Tibial artery (tissue), 4 donors: ENCODE measurements around the gene CERK.

Experiments used
- DNase-seq, 2 donors: peaks; one replicate each; pipeline ENCODE4 v3.0.0-alpha.2; 2019
- H3K27ac ChIP-seq, 2 donors: fragments of 200-600 bp; sonication (generic) in 1 of 2; 1 replicate in 1 of 2; 2 replicates in 1 of 2; pipeline ENCODE4 v1.5.1; 2018 to 2019; ENCODE audit warnings: mild to moderate bottlenecking in 1 of 2
- H3K27me3 ChIP-seq, 2 donors: fragments of 200-600 bp; sonication (generic) in 1 of 2; one replicate each; pipeline versions ENCODE4 v1.5.1 to v1.6.0; 2016 to 2019
- H3K36me3 ChIP-seq, 3 donors: fragments of 200-600 bp; sonication (generic) in 2 of 3; one replicate each; pipeline ENCODE4 v1.5.1; 2016 to 2019; ENCODE audit warnings: mild to moderate bottlenecking in 2 of 3
- H3K4me1 ChIP-seq, 4 donors: fragments of 200-600 bp; sonication (generic) in 2 of 4; 1 replicate in 3 of 4; 2 replicates in 1 of 4; pipeline ENCODE4 v1.5.1; 2016 to 2019
- H3K4me3 ChIP-seq, 2 donors: fragments of 200-600 bp; sonication (generic) in 1 of 2; 1 replicate in 1 of 2; 2 replicates in 1 of 2; pipeline ENCODE4 v1.5.1; 2018 to 2019; ENCODE audit warnings: mild to moderate bottlenecking in 2 of 2
- H3K9me3 ChIP-seq, 3 donors: fragments of 200-600 bp; sonication (generic) in 1 of 3; one replicate each; pipeline ENCODE4 v1.5.1; 2016 to 2019
- intact Hi-C: fragments of 100-400 bp; cut with DNase I; formaldehyde crosslinking; loops from one replicate; pipeline ENCODE4 v1.15.0; 2023; ENCODE audit warnings: low total_unique reads
- TF ChIP-seq, protein P1 (sequence below), 2 experiments: fragments of 200-600 bp in 1 of 2; fragments of 450-650 bp in 1 of 2; IDR thresholded peaks; one replicate each; pipeline ENCODE4 v1.5.1; 2017 to 2019; ENCODE audit warnings: antibody characterized with exemption in 2 of 2, mild to moderate bottlenecking in 1 of 2, moderate library complexity in 1 of 2

Gene CERK

DNA sequence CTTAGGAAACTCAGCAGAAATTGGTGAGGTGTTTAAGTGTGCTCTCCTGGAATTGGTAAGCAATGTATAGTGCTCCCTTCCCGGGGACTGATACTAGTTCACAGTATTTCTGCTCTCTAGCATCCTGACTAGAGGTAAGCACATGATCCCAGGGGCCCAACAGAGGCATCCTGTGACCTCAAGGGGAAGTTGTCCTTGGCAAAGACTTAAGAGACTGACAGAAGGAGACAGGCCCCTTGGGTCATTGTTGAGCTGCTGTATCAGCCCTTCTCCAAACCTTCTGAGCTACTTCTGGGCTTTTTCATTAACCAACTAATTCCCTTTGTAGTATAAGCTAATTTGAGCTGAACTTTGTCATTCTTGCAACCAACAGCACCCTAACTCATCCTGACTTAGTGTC lies 20.1 kb upstream of the CERK start:
- intact Hi-C loops, result no loop called here
- no peak for DNase-seq
- Histone ChIP-seq H3K27ac (no peak overlapping the region), H3K36me3 (no peaks in the 10 kb centered on the region), H3K4me1 (peaks cover 7 to 33% (median 28%) of the 10 kb centered on the region in 4 donors), H3K4me3 (no peak overlapping the region), H3K27me3 (no peaks in the 10 kb centered on the region), H3K9me3 (no peaks in the 10 kb centered on the region)
- TF ChIP-seq, protein P1, sequence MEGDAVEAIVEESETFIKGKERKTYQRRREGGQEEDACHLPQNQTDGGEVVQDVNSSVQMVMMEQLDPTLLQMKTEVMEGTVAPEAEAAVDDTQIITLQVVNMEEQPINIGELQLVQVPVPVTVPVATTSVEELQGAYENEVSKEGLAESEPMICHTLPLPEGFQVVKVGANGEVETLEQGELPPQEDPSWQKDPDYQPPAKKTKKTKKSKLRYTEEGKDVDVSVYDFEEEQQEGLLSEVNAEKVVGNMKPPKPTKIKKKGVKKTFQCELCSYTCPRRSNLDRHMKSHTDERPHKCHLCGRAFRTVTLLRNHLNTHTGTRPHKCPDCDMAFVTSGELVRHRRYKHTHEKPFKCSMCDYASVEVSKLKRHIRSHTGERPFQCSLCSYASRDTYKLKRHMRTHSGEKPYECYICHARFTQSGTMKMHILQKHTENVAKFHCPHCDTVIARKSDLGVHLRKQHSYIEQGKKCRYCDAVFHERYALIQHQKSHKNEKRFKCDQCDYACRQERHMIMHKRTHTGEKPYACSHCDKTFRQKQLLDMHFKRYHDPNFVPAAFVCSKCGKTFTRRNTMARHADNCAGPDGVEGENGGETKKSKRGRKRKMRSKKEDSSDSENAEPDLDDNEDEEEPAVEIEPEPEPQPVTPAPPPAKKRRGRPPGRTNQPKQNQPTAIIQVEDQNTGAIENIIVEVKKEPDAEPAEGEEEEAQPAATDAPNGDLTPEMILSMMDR (IDR thresholded peaks at IDR 0.05), result no peak

DNA sequence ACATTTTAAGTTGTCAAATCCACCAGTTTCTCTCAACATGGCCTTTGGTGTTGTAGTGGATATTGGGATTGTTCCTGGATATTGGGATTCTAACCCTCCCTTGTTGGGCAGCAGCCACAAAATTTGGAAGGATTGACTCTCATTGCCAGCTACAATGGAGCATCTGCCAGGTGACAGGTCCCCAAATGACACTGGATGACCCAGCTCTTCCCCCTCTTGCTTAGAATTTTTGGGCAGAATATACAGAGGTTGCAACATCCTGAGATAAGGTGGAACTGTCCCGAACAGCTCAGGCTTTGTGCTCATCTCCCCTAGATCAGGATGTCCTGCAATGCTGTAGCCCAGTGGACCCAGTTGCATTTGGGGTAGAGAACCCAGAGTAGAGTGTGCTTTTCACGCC lies 19.1 kb upstream of the CERK start:
- Histone ChIP-seq H3K9me3 (no peaks in the 10 kb centered on the region), H3K27me3 (no peaks in the 10 kb centered on the region), H3K36me3 (no peaks in the 10 kb centered on the region), H3K4me3 (no peak overlapping the region), H3K4me1 (peaks cover 7 to 38% (median 33%) of the 10 kb centered on the region in 4 donors), H3K27ac (no peak overlapping the region)
- TF ChIP-seq, protein P1 (IDR thresholded peaks at IDR 0.05), result no peak
- DNase-seq, result no peak
- intact Hi-C loops, result no loop called here

GRCh38 chr22:46756097-46756496 lies 18.0 kb upstream of the CERK start:
- no peaks in the 10 kb centered on the region for H3K27me3 ChIP-seq
- no peak for DNase-seq
- intact Hi-C loops, result no loop called here
- TF ChIP-seq, protein P1 (IDR thresholded peaks at IDR 0.05), result no peak
- H3K27ac ChIP-seq, result no peak overlapping the region
- no peaks in the 10 kb centered on the region for H3K9me3 ChIP-seq
- no peaks in the 10 kb centered on the region for H3K36me3 ChIP-seq
- no peak overlapping the region for H3K4me3 ChIP-seq
- H3K4me1 ChIP-seq, result peaks cover 7 to 31% (median 25%) of the 10 kb centered on the region in 4 donors

DNA sequence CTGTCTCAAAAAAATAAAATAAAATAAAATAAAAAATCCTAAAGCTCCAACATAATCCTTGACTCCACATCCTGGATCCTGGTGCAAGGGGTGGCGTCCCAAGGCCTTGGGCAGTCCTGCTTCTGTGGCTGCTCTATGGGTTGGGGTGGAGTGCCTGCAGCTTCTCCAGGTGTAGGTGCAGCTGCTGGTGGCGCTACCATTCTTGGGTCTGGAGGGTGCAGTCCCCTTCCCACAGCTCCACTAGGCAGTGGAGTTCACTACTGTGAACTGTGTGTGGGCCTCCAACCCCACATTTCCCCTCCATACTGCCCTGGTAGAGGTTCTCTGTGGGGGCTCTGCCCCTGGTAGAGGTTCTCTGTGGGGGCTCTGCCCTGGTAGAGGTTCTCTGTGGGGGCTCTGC lies 17.5 kb upstream of the CERK start:
- H3K9me3 ChIP-seq, result no peaks in the 10 kb centered on the region
- H3K27me3 ChIP-seq, result no peaks in the 10 kb centered on the region
- no peak for DNase-seq
- TF ChIP-seq, protein P1 (IDR thresholded peaks at IDR 0.05), result no peak
- intact Hi-C loops, result no loop called here
- no peak overlapping the region for H3K27ac ChIP-seq
- H3K36me3 ChIP-seq, result no peaks in the 10 kb centered on the region
- H3K4me3 ChIP-seq, result no peak overlapping the region
- H3K4me1 ChIP-seq, result peaks cover 7 to 27% (median 24%) of the 10 kb centered on the region in 4 donors

- Histone ChIP-seq H3K4me1 (peaks cover 7 to 30% (median 24%) of the 10 kb centered on the region in 4 donors), H3K27me3 (no peaks in the 10 kb centered on the region), H3K27ac (peak overlapping the region; percentile 91 to 97), H3K4me3 (peak overlapping the region in 1 of 2 donors; percentile 22), H3K9me3 (no peaks in the 10 kb centered on the region), H3K36me3 (no peaks in the 10 kb centered on the region)
- intact Hi-C loops, result no loop called here
- TF ChIP-seq, protein P1 (IDR thresholded peaks at IDR 0.05), result no peak
- DNase-seq, result no peak
Observed at GRCh38 chr22:46754826-46755225, 16.8 kb upstream of the CERK start.
